Endothelial cell of umbilical vein (primary cell): ENCODE data around the gene KDM4C.

Experiments
- CTCF ChIP-seq, 2 donors: IDR thresholded peaks; 1 replicate in 1 of 2; 2 replicates in 1 of 2; pipeline ENCODE4 v1.5.1; 2011; ENCODE audit warnings: low read length in 2 of 2, mild to moderate bottlenecking in 2 of 2, moderate library complexity in 2 of 2, control low read depth in 1 of 2, inconsistent platforms in 1 of 2, low read depth in 1 of 2; ENCODE audit not compliant: insufficient read depth in 1 of 2; ENCODE audit errors: extremely low read depth in 1 of 2
- EZH2 ChIP-seq: IDR thresholded peaks from 2 replicates; pipeline ENCODE4 v1.6.1; 2012; ENCODE audit warnings: borderline replicate concordance, low read depth, mild to moderate bottlenecking, moderate library complexity, low read length, inconsistent platforms; ENCODE audit not compliant: severe bottlenecking
- FOS ChIP-seq: IDR thresholded peaks from 2 replicates; pipeline ENCODE4 v1.6.1; 2011; ENCODE audit warnings: mild to moderate bottlenecking, low read length, moderate library complexity, borderline replicate concordance; ENCODE audit not compliant: insufficient read depth
- GATA2 ChIP-seq: IDR thresholded peaks from 2 replicates; pipeline ENCODE4 v1.7.0; 2011; ENCODE audit warnings: low read depth, mild to moderate bottlenecking, moderate library complexity, mixed read lengths, low read length; ENCODE audit not compliant: insufficient read length, insufficient read depth
- JUN ChIP-seq: IDR thresholded peaks from 2 replicates; pipeline ENCODE4 v1.6.1; 2011; ENCODE audit warnings: borderline replicate concordance, low read depth; ENCODE audit not compliant: insufficient read length, insufficient read depth
- MYC ChIP-seq: IDR thresholded peaks from one replicate; pipeline ENCODE4 v1.6.1; 2011; ENCODE audit warnings: mild to moderate bottlenecking, low read depth, low read length
- POLR2A ChIP-seq: IDR thresholded peaks from 2 replicates; pipeline ENCODE4 v1.6.1; 2012; ENCODE audit warnings: low read depth, mild to moderate bottlenecking, control low read depth, low read length
- POLR2AphosphoS5 ChIP-seq: IDR thresholded peaks from 2 replicates; pipeline ENCODE4 v1.6.1; 2012; ENCODE audit warnings: low read depth, mild to moderate bottlenecking, control low read depth, low read length, moderate library complexity; ENCODE audit not compliant: insufficient read depth

- no peak for TF ChIP-seq EZH2
- no peak for TF ChIP-seq CTCF (IDR thresholded peaks at IDR 0.05; ENCODE audit: extremely low read depth in 1 of 2, insufficient read depth in 1 of 2, low read depth in 1 of 2, low read length in 2 of 2)
- TF ChIP-seq POLR2A, result no peak
- TF ChIP-seq MYC, result no peak
- TF ChIP-seq POLR2AphosphoS5, result no peak
- TF ChIP-seq FOS, result no peak
- no peak for TF ChIP-seq GATA2
- TF ChIP-seq JUN, result no peak
These were observed 417.1 kb downstream of the KDM4C start for GRCh38 chr9:7174884-7175283.
